ENCODE data around the gene OBSL1.
A peak's percentile ranks its signal among the peaks of the same experiment; 100 is the strongest.

OBSL1 gene

GRCh38 chr2:219519526-219519916, 51.8 kb downstream of the OBSL1 start:
- Histone ChIP-seq H3K9me3 (no peaks in the 10 kb centered on the region), H3K27me3 (no peaks in the 10 kb centered on the region), H3K4me1 (peaks cover 62% of the 10 kb centered on the region), H3K4me3 (ENCODE audit: low read depth, low read length) (no peak overlapping the region), H3K36me3 (no peaks in the 10 kb centered on the region)
- TF ChIP-seq, protein P1, sequence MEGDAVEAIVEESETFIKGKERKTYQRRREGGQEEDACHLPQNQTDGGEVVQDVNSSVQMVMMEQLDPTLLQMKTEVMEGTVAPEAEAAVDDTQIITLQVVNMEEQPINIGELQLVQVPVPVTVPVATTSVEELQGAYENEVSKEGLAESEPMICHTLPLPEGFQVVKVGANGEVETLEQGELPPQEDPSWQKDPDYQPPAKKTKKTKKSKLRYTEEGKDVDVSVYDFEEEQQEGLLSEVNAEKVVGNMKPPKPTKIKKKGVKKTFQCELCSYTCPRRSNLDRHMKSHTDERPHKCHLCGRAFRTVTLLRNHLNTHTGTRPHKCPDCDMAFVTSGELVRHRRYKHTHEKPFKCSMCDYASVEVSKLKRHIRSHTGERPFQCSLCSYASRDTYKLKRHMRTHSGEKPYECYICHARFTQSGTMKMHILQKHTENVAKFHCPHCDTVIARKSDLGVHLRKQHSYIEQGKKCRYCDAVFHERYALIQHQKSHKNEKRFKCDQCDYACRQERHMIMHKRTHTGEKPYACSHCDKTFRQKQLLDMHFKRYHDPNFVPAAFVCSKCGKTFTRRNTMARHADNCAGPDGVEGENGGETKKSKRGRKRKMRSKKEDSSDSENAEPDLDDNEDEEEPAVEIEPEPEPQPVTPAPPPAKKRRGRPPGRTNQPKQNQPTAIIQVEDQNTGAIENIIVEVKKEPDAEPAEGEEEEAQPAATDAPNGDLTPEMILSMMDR (IDR thresholded peaks at IDR 0.05; ENCODE audit: low read depth, low read length): no peak
- no peak for DNase-seq

GRCh38 chr2:219517954-219518778, 53.2 kb downstream of the OBSL1 start:
- H3K4me3 ChIP-seq (ENCODE audit: low read depth, low read length): no peak overlapping the region
- TF ChIP-seq, protein P1 (IDR thresholded peaks at IDR 0.05; ENCODE audit: low read depth, low read length): no peak
- DNase-seq: no peak
- no peaks in the 10 kb centered on the region for H3K9me3 ChIP-seq
- H3K27me3 ChIP-seq: no peaks in the 10 kb centered on the region
- peaks cover 63% of the 10 kb centered on the region for H3K4me1 ChIP-seq
- H3K36me3 ChIP-seq: no peaks in the 10 kb centered on the region

DNA sequence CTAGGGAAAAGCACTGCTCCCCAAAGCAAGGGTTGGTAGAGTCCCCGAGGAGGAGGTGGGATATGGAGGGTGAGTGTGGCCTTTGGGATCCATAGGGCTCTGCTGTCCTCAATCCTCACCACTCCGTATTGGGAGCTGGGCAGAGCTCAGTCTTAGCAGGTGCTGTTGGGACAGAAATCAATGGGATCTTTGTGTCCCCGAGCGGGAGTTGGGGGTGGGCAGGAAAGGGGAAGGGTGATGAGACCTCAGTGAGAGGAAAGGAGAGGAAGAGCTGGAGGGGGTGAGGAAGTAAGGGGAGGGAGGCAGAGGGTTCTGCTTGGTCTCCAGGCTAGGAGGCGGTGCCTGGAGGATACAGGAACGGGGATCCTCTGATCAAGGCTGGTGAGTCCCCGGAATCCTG, 54.5 kb downstream of the OBSL1 start:
- Histone ChIP-seq H3K9me3 (no peaks in the 10 kb centered on the region), H3K36me3 (no peaks in the 10 kb centered on the region), H3K27me3 (no peaks in the 10 kb centered on the region), H3K4me3 (ENCODE audit: low read depth, low read length) (peak overlapping the region; percentile 6; the same call in 1 of the 2 replicates), H3K4me1 (peaks cover 72% of the 10 kb centered on the region)
- DNase-seq: no peak
- TF ChIP-seq, protein P1 (IDR thresholded peaks at IDR 0.05; ENCODE audit: low read depth, low read length): no peak

- H3K4me3 ChIP-seq (ENCODE audit: low read depth, low read length): peak overlapping the region; percentile 53
- no peak for DNase-seq
- H3K4me1 ChIP-seq: peaks cover 69% of the 10 kb centered on the region
- H3K9me3 ChIP-seq: no peaks in the 10 kb centered on the region
- TF ChIP-seq, protein P1 (IDR thresholded peaks at IDR 0.05; ENCODE audit: low read depth, low read length): no peak
- no peaks in the 10 kb centered on the region for H3K27me3 ChIP-seq
- H3K36me3 ChIP-seq: no peaks in the 10 kb centered on the region
These were observed 55.3 kb downstream of the OBSL1 start for GRCh38 chr2:219515874-219516629.

- H3K36me3 ChIP-seq: no peaks in the 10 kb centered on the region
- peak overlapping the region; percentile 53 for H3K4me3 ChIP-seq (ENCODE audit: low read depth, low read length)
- no peak for DNase-seq
- H3K4me1 ChIP-seq: peaks cover 65% of the 10 kb centered on the region
- H3K27me3 ChIP-seq: no peaks in the 10 kb centered on the region
- no peaks in the 10 kb centered on the region for H3K9me3 ChIP-seq
- TF ChIP-seq, protein P1 (IDR thresholded peaks at IDR 0.05; ENCODE audit: low read depth, low read length): no peak
These were observed 56.5 kb downstream of the OBSL1 start for GRCh38 chr2:219514836-219515235.
